ENCODE measurements around the gene L1CAM. TPM values are rescaled to one million over a fixed set of nuclear protein-coding genes. Genes with fewer than 3 reads are reported as not detected.

L1CAM gene
- total and polyA plus RNA-seq, 9 of the 15 experiments (the other 6 are each of a cell fraction or from before 2014, with no cell fraction given), result 0.09 to 0.86 (median 0.26) TPM; not detected in 3

DNA sequence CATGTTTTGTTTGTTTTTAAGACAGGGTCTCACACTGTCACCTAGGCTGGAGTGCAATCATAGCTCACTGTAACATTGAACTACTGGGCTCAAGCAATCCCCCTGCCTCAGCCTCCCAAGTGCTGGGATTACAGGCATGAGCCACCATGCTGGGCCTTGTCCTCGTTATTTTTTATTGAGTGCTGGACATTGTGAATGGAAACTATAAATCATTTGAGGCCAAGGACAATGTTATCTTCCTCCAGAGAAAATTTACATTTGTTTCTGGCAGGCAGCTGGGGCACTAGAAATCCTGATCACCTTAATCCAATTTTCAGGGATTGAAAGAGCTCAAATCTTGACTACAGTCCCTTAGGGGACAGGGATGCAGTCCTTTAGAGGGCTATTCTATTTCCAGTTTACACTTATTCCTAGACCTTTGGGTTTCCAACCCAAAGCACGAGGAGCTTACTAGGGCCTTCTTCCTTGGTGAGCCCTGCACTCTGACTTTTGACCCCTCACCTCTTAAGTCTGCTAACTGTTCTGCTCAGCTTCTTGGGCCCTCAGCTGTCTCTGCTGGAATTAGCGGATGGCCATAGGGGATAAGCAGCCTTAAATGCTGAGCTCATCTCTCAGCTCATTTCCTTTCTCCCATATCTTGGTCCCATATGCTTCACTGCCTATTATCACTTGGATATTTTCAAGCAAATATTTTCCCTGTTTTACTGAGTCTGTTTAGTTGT lies 32.6 kb downstream of the L1CAM start (continued):
- TF ChIP-seq ZNF592 (IDR thresholded peaks at IDR 0.05) (peak; percentile 95), PHTF2 (CRISPR knock-in tag; IDR thresholded peaks at IDR 0.05) (no peak), HMG20A (CRISPR knock-in tag; conservative IDR thresholded peaks at IDR 0.05) (no peak), HEY1 (CRISPR knock-in tag; IDR thresholded peaks at IDR 0.05; ENCODE audit: borderline replicate concordance) (no peak), MAFG (tag; conservative IDR thresholded peaks at IDR 0.05) (peak; percentile 67), ZKSCAN1 (IDR thresholded peaks at IDR 0.05; ENCODE audit: low read depth, low read length) (no peak), BRF2 (IDR thresholded peaks at IDR 0.05; ENCODE audit: borderline replicate concordance, insufficient read depth, insufficient read length) (no peak), HMGXB4 (CRISPR knock-in tag; IDR thresholded peaks at IDR 0.05) (no peak), GTF2A2 (tag; IDR thresholded peaks at IDR 0.05) (no peak), IRF9 (tag; IDR thresholded peaks at IDR 0.05) (no peak), KAT2B (IDR thresholded peaks at IDR 0.05; ENCODE audit: low read depth, low read length) (no peak)
- TF ChIP-seq, protein P1, sequence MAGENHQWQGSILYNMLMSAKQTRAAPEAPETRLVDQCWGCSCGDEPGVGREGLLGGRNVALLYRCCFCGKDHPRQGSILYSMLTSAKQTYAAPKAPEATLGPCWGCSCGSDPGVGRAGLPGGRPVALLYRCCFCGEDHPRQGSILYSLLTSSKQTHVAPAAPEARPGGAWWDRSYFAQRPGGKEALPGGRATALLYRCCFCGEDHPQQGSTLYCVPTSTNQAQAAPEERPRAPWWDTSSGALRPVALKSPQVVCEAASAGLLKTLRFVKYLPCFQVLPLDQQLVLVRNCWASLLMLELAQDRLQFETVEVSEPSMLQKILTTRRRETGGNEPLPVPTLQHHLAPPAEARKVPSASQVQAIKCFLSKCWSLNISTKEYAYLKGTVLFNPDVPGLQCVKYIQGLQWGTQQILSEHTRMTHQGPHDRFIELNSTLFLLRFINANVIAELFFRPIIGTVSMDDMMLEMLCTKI (IDR thresholded peaks at IDR 0.05; ENCODE audit: partially characterized antibody), result no peak

All from K562 (cell line).